GM13976 (cell line): ENCODE measurements around the gene DDX49.

Source experiments
- DNase-seq: peaks from one replicate; pipeline ENCODE4 v3.0.0; 2012; ENCODE audit warnings: low spot score
- in situ Hi-C: fragments of 300-500 bp; cut with MboI; formaldehyde crosslinking; loops from one replicate; pipeline ENCODE4 v1.12.0; 2022; ENCODE audit warnings: low sequenced_read_pairs, mixed read lengths, inconsistent platforms; ENCODE audit not compliant: unreplicated experiment
- TF ChIP-seq, protein P1 (sequence below): IDR thresholded peaks from 2 replicates; pipeline ENCODE4 v1.5.1; 2012; ENCODE audit warnings: borderline replicate concordance, mild to moderate bottlenecking; ENCODE audit not compliant: insufficient read depth; ENCODE audit errors: extremely low read depth, missing control alignments, control extremely low read depth

DDX49 gene

DNA sequence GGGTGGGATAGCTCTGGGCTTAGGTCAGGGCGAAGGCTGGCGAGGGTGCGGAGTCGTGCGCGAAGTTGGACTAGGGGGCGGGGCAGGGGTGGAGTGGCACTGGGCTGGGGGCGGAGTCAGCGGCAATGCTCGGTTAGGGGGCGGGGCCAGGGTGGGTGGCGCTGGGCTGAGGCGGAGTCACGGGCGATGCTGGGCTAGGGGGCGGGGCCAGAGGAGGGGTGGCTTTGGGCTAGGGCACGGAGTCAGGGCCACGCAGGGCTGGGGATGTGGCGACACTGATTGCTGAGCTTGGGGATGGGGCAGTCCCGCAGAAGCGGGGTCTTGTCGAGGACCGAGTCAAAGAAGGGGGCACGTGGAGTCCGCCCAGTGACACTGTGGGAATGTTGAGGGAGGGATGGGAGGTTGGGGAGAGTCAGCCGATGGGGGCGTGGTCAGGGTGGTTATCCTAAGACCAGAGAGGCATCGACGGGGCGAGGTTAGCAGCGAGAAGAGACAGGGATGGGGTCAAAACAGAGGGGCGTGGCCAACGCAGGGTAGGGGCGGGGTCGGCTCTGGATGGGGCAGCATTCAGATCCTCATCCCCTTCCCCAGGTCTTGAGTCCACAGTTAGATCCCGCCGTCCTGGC is 12.8 kb downstream of the DDX49 start:
- in situ Hi-C loops: no loop called here
- DNase-seq: peak; percentile 90
- TF ChIP-seq, protein P1, sequence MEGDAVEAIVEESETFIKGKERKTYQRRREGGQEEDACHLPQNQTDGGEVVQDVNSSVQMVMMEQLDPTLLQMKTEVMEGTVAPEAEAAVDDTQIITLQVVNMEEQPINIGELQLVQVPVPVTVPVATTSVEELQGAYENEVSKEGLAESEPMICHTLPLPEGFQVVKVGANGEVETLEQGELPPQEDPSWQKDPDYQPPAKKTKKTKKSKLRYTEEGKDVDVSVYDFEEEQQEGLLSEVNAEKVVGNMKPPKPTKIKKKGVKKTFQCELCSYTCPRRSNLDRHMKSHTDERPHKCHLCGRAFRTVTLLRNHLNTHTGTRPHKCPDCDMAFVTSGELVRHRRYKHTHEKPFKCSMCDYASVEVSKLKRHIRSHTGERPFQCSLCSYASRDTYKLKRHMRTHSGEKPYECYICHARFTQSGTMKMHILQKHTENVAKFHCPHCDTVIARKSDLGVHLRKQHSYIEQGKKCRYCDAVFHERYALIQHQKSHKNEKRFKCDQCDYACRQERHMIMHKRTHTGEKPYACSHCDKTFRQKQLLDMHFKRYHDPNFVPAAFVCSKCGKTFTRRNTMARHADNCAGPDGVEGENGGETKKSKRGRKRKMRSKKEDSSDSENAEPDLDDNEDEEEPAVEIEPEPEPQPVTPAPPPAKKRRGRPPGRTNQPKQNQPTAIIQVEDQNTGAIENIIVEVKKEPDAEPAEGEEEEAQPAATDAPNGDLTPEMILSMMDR: no peak

- TF ChIP-seq, protein P1: no peak
- no peak for DNase-seq
- in situ Hi-C loops: no loop called here
Observed at GRCh38 chr19:18933297-18933696, 13.8 kb downstream of the DDX49 start.

- in situ Hi-C loops: no loop called here
- DNase-seq: no peak
- TF ChIP-seq, protein P1: no peak
Observed at GRCh38 chr19:18939163-18939562, 19.6 kb downstream of the DDX49 start.

GRCh38 chr19:18939922-18940768 is 20.6 kb downstream of the DDX49 start:
- DNase-seq: no peak
- in situ Hi-C loops: no loop called here
- TF ChIP-seq, protein P1: no peak

DNA sequence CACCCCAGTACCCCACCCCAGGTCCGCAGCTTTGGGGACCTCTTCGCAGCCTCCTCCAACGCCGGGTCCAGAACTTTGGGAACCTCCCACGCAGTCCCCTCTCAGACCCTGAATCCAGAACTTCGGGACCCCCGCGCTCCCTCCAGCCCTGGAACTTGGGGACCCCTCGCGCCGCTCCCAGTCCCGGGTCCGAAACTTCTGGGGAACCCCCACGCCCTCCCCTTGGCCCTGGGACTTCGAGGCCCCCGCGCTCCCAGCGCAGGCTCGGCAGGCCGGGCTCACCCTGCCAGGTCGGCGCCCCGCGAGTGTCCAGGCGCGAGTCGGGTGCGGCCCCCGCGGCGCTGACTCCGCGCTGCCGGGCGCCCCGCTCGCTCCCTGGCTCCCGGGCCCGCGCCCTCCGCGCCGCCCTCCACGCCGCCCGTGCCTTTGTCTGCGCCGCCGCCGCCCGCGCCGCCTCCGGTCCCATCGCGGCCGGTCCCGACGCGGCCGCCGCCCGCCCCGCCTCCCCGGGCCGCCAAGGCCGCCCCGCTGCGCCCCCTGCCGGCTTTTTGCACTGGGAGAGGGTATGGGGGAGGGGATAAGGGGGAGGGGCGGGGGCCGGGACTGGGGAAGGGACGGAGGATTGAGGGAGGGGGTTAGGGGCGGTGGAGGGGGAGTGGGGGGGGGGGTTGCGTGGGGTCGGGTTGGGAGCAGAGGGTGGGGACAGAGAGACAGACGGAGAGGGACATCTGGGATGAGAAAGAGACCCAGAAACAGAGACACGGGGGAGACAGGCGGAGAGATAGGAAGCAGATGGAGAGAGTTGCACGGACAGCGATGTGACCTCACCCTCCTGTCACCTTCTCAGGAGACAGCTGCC is 21.5 kb downstream of the DDX49 start, which contains the start of gene HOMER3:
Gene HOMER3, minus strand, starts transcription at position 449 of the 859 bp plus-strand sequence. CDS start 2,235 bp downstream, outside the sequence.
- peak; percentile 94 for DNase-seq
- in situ Hi-C loops: no loop called here
- TF ChIP-seq, protein P1: peak; percentile 26
